H1 (cell line): ENCODE measurements around the gene TCF7. TPM values are rescaled to one million over a fixed set of nuclear protein-coding genes. Genes with fewer than 3 reads are reported as not detected.

ENCODE experiments used
- CTCF ChIA-PET: fragments of 300-600 bp; sonication (Branson Sonifier 250); formaldehyde crosslinking; loops from one replicate; lab custom pipeline; 2021; ENCODE audit not compliant: partially characterized antibody; lab: Charles Lee
- POLR2A ChIA-PET: fragments of 300-600 bp; sonication (Branson Sonifier 250); formaldehyde crosslinking; loops from one replicate; lab custom pipeline; 2021; ENCODE audit warnings: inconsistent platforms; ENCODE audit not compliant: partially characterized antibody; lab: Charles Lee
- DNase-seq, 2 experiments: peaks; one replicate each; pipeline versions ENCODE4 v3.0.0 to v3.0.0-alpha.2; 2010 to 2022; ENCODE audit warnings: low spot score in 2 of 2, low read depth in 1 of 2, mixed read lengths in 1 of 2
- FAIRE-seq: peaks from 2 replicates; lab custom pipeline; 2011; peaks lifted over from hg19 to GRCh38; lab: Jason Lieb, UNC
- H2AFZ ChIP-seq: 2 replicates; pipeline ENCODE4 v1.8.1; 2012; ENCODE audit warnings: low read length, inconsistent platforms
- H2AK5ac ChIP-seq: 2 replicates; pipeline ENCODE4 v1.6.1; 2013; ENCODE audit warnings: low read depth, low read length
- H2BK120ac ChIP-seq: replicated peaks from 2 replicates; pipeline ENCODE3; 2013; ENCODE audit warnings: low read depth, low read length, inconsistent platforms
- H2BK12ac ChIP-seq: 2 replicates; pipeline ENCODE4 v1.6.1; 2013; ENCODE audit warnings: low read depth, low read length
- H2BK15ac ChIP-seq: 2 replicates; pipeline ENCODE4 v1.6.1; 2013; ENCODE audit warnings: low read length
- H2BK20ac ChIP-seq: 2 replicates; pipeline ENCODE4 v1.6.1; 2013; ENCODE audit warnings: low read length
- H2BK5ac ChIP-seq: 2 replicates; pipeline ENCODE4 v1.6.1; 2013; ENCODE audit warnings: low read depth, low read length
- H3K14ac ChIP-seq: 2 replicates; pipeline ENCODE4 v1.6.1; 2013; ENCODE audit warnings: inconsistent platforms; ENCODE audit not compliant: insufficient read length
- H3K18ac ChIP-seq: 2 replicates; pipeline ENCODE4 v1.6.1; 2013; ENCODE audit warnings: low read length; ENCODE audit errors: extremely low read depth
- H3K23ac ChIP-seq: 2 replicates; pipeline ENCODE4 v1.6.1; 2013; ENCODE audit warnings: inconsistent platforms; ENCODE audit not compliant: insufficient read length
- H3K23me2 ChIP-seq: 2 replicates; pipeline ENCODE4 v1.6.1; 2013; ENCODE audit warnings: low read depth, low read length
- H3K27ac ChIP-seq: 2 replicates; pipeline ENCODE4 v1.6.1; 2011; ENCODE audit warnings: low read depth, low read length, inconsistent platforms
- H3K27me3 ChIP-seq, 4 experiments: replicated peaks in 1 of 4; 1 replicate in 1 of 4; 2 replicates in 3 of 4; pipeline versions ENCODE4 v1.6.1 to v1.8.1; 2011 to 2013; ENCODE audit warnings: low read length in 3 of 4, mild to moderate bottlenecking in 3 of 4, inconsistent platforms in 2 of 4, mixed read lengths in 2 of 4, moderate library complexity in 1 of 4; ENCODE audit not compliant: control insufficient read depth in 3 of 4, insufficient read depth in 3 of 4; ENCODE audit errors: extremely low read depth in 1 of 4
- H3K36me3 ChIP-seq, 4 experiments: 2 replicates each; pipeline versions ENCODE4 v1.6.1 to v1.8.1; 2011 to 2013; ENCODE audit warnings: mild to moderate bottlenecking in 4 of 4, low read length in 3 of 4, moderate library complexity in 2 of 4, control low read depth in 1 of 4, inconsistent platforms in 1 of 4; ENCODE audit not compliant: insufficient read depth in 4 of 4, control insufficient read depth in 2 of 4
- H3K4ac ChIP-seq: replicated peaks from 2 replicates; pipeline ENCODE3; 2013; ENCODE audit warnings: low read length, low read depth, mixed read lengths, inconsistent platforms; ENCODE audit not compliant: insufficient read length
- H3K4me1 ChIP-seq, 4 experiments: replicated peaks in 1 of 4; 1 replicate in 1 of 4; 2 replicates in 3 of 4; pipeline versions ENCODE4 v1.6.1 to v1.8.1; 2011 to 2013; ENCODE audit warnings: low read length in 3 of 4, inconsistent platforms in 2 of 4, mixed read lengths in 1 of 4; ENCODE audit not compliant: insufficient read depth in 4 of 4, control insufficient read depth in 3 of 4
- H3K4me2 ChIP-seq, 2 experiments: 2 replicates each; pipeline versions ENCODE4 v1.6.1 to v1.8.1; 2011 to 2013; ENCODE audit warnings: low read depth in 2 of 2, low read length in 2 of 2, control low read depth in 1 of 2, inconsistent platforms in 1 of 2, mild to moderate bottlenecking in 1 of 2; ENCODE audit not compliant: insufficient read depth in 1 of 2
- H3K4me3 ChIP-seq, 4 experiments: fragments of 200-600, 300-600 bp in 1 of 4; sonication (generic), shearing (Covaris generic), sonication (Bioruptor Twin) in 1 of 4; 2 replicates each; pipeline versions ENCODE4 v1.5.1 to v1.8.1; 2011 to 2016; ENCODE audit warnings: low read length in 4 of 4, low read depth in 3 of 4, control low read depth in 2 of 4, inconsistent platforms in 2 of 4, mild to moderate bottlenecking in 2 of 4, mixed read lengths in 1 of 4, moderate library complexity in 1 of 4; ENCODE audit not compliant: insufficient read depth in 2 of 4; ENCODE audit errors: extremely low read depth in 1 of 4
- H3K56ac ChIP-seq: replicated peaks from 2 replicates; pipeline ENCODE3; 2013; ENCODE audit warnings: low read depth, mild to moderate bottlenecking, mixed read lengths, low read length, inconsistent platforms; ENCODE audit not compliant: insufficient read length
- H3K79me1 ChIP-seq: 2 replicates; pipeline ENCODE4 v1.6.1; 2013; ENCODE audit warnings: low read depth, low read length, control low read depth
- H3K79me2 ChIP-seq, 2 experiments: 2 replicates each; pipeline versions ENCODE4 v1.6.1 to v1.8.1; 2012 to 2013; ENCODE audit warnings: low read length in 2 of 2, mild to moderate bottlenecking in 2 of 2, inconsistent platforms in 1 of 2; ENCODE audit not compliant: insufficient read depth in 2 of 2, control insufficient read depth in 1 of 2
- H3K9ac ChIP-seq, 4 experiments: replicated peaks in 1 of 4; 1 replicate in 1 of 4; 2 replicates in 3 of 4; pipeline versions ENCODE4 v1.6.1 to v1.8.1; 2011 to 2013; ENCODE audit warnings: low read depth in 3 of 4, low read length in 3 of 4, control low read depth in 2 of 4, mild to moderate bottlenecking in 2 of 4, moderate library complexity in 2 of 4, inconsistent platforms in 1 of 4; ENCODE audit errors: extremely low read depth in 1 of 4
- H3K9me3 ChIP-seq, 2 experiments: 2 replicates each; pipeline versions ENCODE4 v1.6.1 to v1.8.1; 2012 to 2013; ENCODE audit warnings: mild to moderate bottlenecking in 2 of 2, moderate library complexity in 2 of 2, control low read depth in 1 of 2, inconsistent platforms in 1 of 2, low read depth in 1 of 2, low read length in 1 of 2, mixed read lengths in 1 of 2; ENCODE audit not compliant: insufficient read depth in 2 of 2
- H4K20me1 ChIP-seq, 2 experiments: replicated peaks in 1 of 2; 2 replicates each; pipeline versions ENCODE3 to v1.8.1; 2011 to 2013; ENCODE audit warnings: inconsistent platforms in 2 of 2, low read length in 2 of 2, mild to moderate bottlenecking in 1 of 2; ENCODE audit not compliant: insufficient read depth in 2 of 2, control insufficient read depth in 1 of 2
- H4K5ac ChIP-seq: 2 replicates; pipeline ENCODE4 v1.6.1; 2013; ENCODE audit warnings: low read length, low read depth, mixed read lengths, inconsistent platforms; ENCODE audit not compliant: insufficient read length
- H4K8ac ChIP-seq: 2 replicates; pipeline ENCODE4 v1.8.0; 2013; ENCODE audit warnings: mild to moderate bottlenecking, moderate library complexity, low read length, inconsistent platforms; ENCODE audit not compliant: insufficient read depth; ENCODE audit errors: extremely low read depth
- H4K91ac ChIP-seq: replicated peaks from 2 replicates; pipeline ENCODE3; 2013; ENCODE audit warnings: low read length, mixed read lengths, inconsistent platforms; ENCODE audit not compliant: insufficient read length
- FOSL1 ChIP-seq: IDR thresholded peaks from 2 replicates; pipeline ENCODE4 v1.6.1; 2011; ENCODE audit warnings: mild to moderate bottlenecking, low read depth, low read length, moderate library complexity; ENCODE audit not compliant: insufficient read depth
- SIRT6 ChIP-seq: IDR thresholded peaks from one replicate; pipeline ENCODE4 v1.7.1; 2012; ENCODE audit warnings: low read length, inconsistent platforms
- WGBS, 2 experiments: shearing (Covaris generic) in 1 of 2; methylation state at CpG; one replicate each; pipeline versions ENCODE4 v1.1.6 to v1.1.7; 2013 to 2015; ENCODE audit warnings: low lambda C conversion rate in 2 of 2, mixed read lengths in 2 of 2, inconsistent platforms in 1 of 2, low coverage in 1 of 2, missing lambda C conversion rate in 1 of 2; ENCODE audit not compliant: insufficient replicate concordance in 2 of 2, insufficient coverage in 1 of 2, insufficient read length in 1 of 2; ENCODE audit errors: extremely low coverage in 1 of 2, missing lambda C conversion rate in 1 of 2; 5-methylcytosine and 5-hydroxymethylcytosine counted together
- polyA plus RNA-seq, 7 experiments: library from polyadenylated mRNA; depleted of rRNA in 3 of 7; stranded (reverse) in 5 of 7; unstranded in 2 of 7; fragments of >200 nt in 5 of 7; fragments of 200-250 nt in 2 of 7; gene quantifications; 1 replicate in 5 of 7; 2 replicates in 1 of 7; 4 replicates in 1 of 7; pipeline versions ENCODE4 v1.2.1 to v1.2.3, GENCODE V29; 2011 to 2013; ENCODE audit warnings: missing spikeins in 2 of 7, mixed read lengths in 2 of 7
- total RNA-seq: library from RNA; stranded (reverse); fragmentation: NEBNext Ultra II Directional; extraction: Animal tissue kit (Norgen Biotek cat#: 25700); gene quantifications from 2 replicates; pipeline ENCODE4 v1.2.1, GENCODE V29; 2021

TCF7 gene
- total and polyA plus RNA-seq, 2 of the 8 experiments (the other 6 are each of a cell fraction or from before 2014, with no cell fraction given) = 4.7 to 8.5 TPM

GRCh38 chr5:134135091-134135655 is 20.7 kb downstream of the TCF7 start:
- H2AFZ ChIP-seq = no peak overlapping the region
- ChIA-PET CTCF (interaction anchor here (0.7 to 24.3 kb wide), 6 partner anchors 8 to 88 kb away, joined by 3 to 629 read pairs (median 7); no protein-coding TSS in a partner anchor), POLR2A (interaction anchor here (1.3 to 1.4 kb wide), 2 partner anchors 24 to 43 kb away, joined by 3 to 5 read pairs; no protein-coding TSS in a partner anchor)
- no peak overlapping the region for H2BK120ac ChIP-seq
- no peak overlapping the region for H2BK15ac ChIP-seq
- H4K5ac ChIP-seq = no peak overlapping the region
- no peaks in the 10 kb centered on the region for H3K23me2 ChIP-seq
- H3K9ac ChIP-seq = no peak overlapping the region
- peaks cover 12 to 47% of the 10 kb centered on the region in 2 experiments for H4K20me1 ChIP-seq
- DNase-seq (no peak), FAIRE-seq (no peak)
- no peaks in the 10 kb centered on the region for H3K27me3 ChIP-seq
- H3K9me3 ChIP-seq = no peaks in the 10 kb centered on the region
- no peak overlapping the region for H3K23ac ChIP-seq
- peaks cover 19% of the 10 kb centered on the region for H3K79me1 ChIP-seq
- H3K4me3 ChIP-seq = no peak overlapping the region
- no peak overlapping the region for H2BK20ac ChIP-seq
- no peak overlapping the region for H2AK5ac ChIP-seq
- H4K8ac ChIP-seq = no peak overlapping the region
- no peak overlapping the region for H3K4ac ChIP-seq
- no peak overlapping the region for H3K14ac ChIP-seq
- H2BK5ac ChIP-seq = no peak overlapping the region
- H2BK12ac ChIP-seq = no peak overlapping the region
- 93% methylated on average over 7 of the region's 7 CpGs; no CpG with 5 or more reads in 1 of the 2 experiments for WGBS, 2 experiments
- H3K4me2 ChIP-seq = no peak overlapping the region
- H4K91ac ChIP-seq = no peak overlapping the region
- peaks cover 0 to 6% (median under 1%) of the 10 kb centered on the region in 4 experiments; a peak in 2 of 8 replicates for H3K36me3 ChIP-seq
- H3K4me1 ChIP-seq = peaks cover 0 to 5% (median 2%) of the 10 kb centered on the region in 4 experiments; a peak in 3 of 7 replicates
- H3K56ac ChIP-seq = no peak overlapping the region
- H3K18ac ChIP-seq = no peak overlapping the region
- no peaks in the 10 kb centered on the region; a peak in 1 of 4 replicates for H3K79me2 ChIP-seq
- H3K27ac ChIP-seq = no peak overlapping the region
- TF ChIP-seq FOSL1 (no peak), SIRT6 (no peak)
